Measurements from ENCODE around the gene NRL. TPM values are rescaled to one million over a fixed set of nuclear protein-coding genes. Genes with fewer than 3 reads are reported as not detected.

NRL gene
- polyA plus RNA-seq, 1 donor, result 1.6 TPM

DNA sequence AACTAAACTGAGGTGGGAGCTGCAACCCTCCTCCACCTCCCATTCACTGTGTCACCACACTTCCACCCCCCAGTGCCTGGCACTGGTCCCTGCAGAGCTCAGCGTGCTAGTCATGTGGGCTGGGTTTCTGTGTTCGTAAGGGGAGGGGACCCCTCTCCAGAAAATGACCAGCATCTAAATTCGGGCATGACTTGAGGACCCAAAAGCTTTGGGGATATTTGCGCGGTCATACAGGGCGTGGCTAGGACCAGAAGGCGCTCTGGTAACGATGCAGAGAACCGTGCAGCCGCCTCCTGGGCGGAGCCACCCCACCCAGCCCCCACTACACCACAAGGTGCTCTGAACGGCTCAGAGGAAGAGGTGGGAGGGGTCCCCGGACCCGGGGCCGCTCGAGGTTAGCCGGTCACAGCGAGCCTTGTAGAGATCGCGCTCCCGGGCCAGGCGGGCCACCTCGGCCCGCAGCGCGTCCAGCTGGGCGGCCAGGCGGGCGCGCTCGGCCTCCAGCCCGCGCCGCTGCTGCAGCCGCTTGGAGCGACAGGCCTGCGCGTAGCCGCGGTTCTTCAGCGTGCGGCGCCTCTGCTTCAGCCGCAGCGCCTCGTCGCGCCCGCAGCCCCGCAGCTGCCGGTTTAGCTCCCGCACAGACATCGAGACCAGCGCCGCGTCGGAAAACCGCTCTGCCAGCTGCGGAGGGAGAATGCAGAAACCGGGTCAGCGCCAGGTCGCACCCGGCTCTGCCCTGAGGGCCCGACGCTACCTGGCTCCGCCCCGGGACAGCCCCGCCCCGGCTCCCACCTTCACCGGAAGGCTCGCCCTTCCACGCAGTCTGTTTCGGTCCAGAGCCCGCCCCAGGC, 33.6 kb downstream of the NRL start:
- no peaks in the 10 kb centered on the region for H3K36me3 ChIP-seq (ENCODE audit: control insufficient read depth, insufficient read depth, low read length)
- H3K27ac ChIP-seq (ENCODE audit: low read length), result peak overlapping the region; percentile 34
- peak; percentile 68 to 87 for DNase-seq
- no CpG with 5 or more reads among the region's 74 CpGs for WGBS (ENCODE audit: insufficient coverage, low lambda C conversion rate)
- peaks cover 8% of the 10 kb centered on the region for H3K27me3 ChIP-seq (ENCODE audit: control insufficient read depth, insufficient read depth, low read length)
- peak overlapping the region; percentile 52 for H3K4me3 ChIP-seq (ENCODE audit: low read length)
- peaks cover 14% of the 10 kb centered on the region for H3K4me1 ChIP-seq (ENCODE audit: control insufficient read depth, insufficient read depth, low read length)
- H3K9me3 ChIP-seq (ENCODE audit: control insufficient read depth, low read depth, low read length), result no peaks in the 10 kb centered on the region

DNA sequence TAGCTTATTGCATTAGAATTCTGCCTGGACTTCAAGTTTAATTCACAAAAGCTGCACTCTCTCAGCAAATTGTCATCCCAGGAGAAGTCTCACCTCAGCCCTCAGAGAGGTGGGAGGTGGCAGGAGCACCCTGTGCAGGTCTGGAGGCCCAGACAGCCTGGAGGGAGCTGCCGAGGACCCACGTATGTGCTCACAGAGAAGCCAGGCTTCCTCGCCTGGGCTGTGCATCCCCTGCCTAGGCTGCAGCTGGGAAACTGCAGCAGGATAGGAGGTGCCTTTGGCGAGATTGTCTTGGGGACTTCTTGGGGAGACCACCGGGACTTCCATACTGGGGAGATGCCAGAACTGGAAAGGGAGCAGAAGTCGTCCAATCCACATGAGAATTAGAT, 34.6 kb downstream of the NRL start:
- Histone ChIP-seq H3K4me1 (ENCODE audit: control insufficient read depth, insufficient read depth, low read length) (peaks cover 20% of the 10 kb centered on the region), H3K27me3 (ENCODE audit: control insufficient read depth, insufficient read depth, low read length) (peaks cover 8% of the 10 kb centered on the region), H3K36me3 (ENCODE audit: control insufficient read depth, insufficient read depth, low read length) (no peaks in the 10 kb centered on the region), H3K27ac (ENCODE audit: low read length) (no peak overlapping the region), H3K9me3 (ENCODE audit: control insufficient read depth, low read depth, low read length) (no peaks in the 10 kb centered on the region), H3K4me3 (ENCODE audit: low read length) (no peak overlapping the region)
- no CpG with 5 or more reads among the region's 6 CpGs for WGBS (ENCODE audit: insufficient coverage, low lambda C conversion rate)
- no peak for DNase-seq

DNA sequence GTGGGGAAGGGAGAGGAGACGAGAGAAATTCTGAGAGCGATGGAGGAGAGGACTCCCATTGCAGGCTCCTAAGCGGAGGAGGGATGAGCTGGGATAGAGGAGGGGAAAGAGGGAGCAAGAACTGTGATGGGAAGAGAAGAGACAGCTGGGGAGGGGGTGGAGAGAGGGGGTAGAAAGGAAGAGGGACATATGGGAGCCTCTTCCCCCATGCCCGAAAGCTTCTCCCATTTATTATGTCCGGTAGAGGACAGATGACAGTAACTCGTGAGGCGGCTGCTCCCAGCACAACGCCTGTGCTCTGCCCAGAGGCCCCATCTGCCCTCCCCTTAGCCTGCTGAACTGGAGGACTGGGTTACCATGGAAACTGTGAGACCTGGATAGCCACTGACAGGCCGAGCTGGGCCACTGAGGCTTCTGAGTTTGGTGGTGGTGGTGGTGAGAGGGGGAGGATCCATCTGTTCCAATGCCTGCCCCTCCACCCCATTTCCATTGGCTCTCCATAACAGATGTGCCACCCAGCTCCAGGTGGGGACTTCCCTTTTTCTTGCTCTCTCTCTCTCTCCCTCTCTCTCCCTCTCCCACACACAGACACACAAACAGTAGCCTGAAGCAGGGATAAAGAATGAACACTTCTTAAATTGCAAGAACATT, 35.1 kb downstream of the NRL start:
- Histone ChIP-seq H3K9me3 (ENCODE audit: control insufficient read depth, low read depth, low read length) (no peaks in the 10 kb centered on the region), H3K27ac (ENCODE audit: low read length) (no peak overlapping the region), H3K4me3 (ENCODE audit: low read length) (no peak overlapping the region), H3K36me3 (ENCODE audit: control insufficient read depth, insufficient read depth, low read length) (no peaks in the 10 kb centered on the region), H3K27me3 (ENCODE audit: control insufficient read depth, insufficient read depth, low read length) (peaks cover 8% of the 10 kb centered on the region), H3K4me1 (ENCODE audit: control insufficient read depth, insufficient read depth, low read length) (peaks cover 25% of the 10 kb centered on the region)
- DNase-seq, result no peak
- no CpG with 5 or more reads among the region's 9 CpGs for WGBS (ENCODE audit: insufficient coverage, low lambda C conversion rate)

DNA sequence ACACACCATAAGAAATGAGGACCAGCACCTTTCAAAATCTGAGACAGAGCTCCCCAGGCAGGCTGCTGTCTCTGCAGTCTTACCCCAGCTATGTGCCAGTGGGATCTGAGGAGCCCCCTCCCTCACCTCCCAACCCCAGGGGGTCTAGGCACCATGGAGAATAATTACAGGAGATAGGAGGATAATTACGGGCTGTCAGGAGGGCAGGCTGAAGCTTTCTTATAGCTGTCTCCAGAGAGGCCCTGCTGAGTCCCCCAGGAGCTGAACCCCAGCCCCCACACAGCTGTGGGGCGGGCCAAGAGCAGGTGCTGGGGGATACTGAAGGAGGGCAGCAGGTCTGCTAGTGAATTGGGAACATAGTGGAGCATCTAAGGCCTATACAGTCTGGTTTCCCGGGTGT, 36.6 kb downstream of the NRL start:
- Histone ChIP-seq H3K27ac (ENCODE audit: low read length) (no peak overlapping the region), H3K4me1 (ENCODE audit: control insufficient read depth, insufficient read depth, low read length) (peaks cover 39% of the 10 kb centered on the region), H3K9me3 (ENCODE audit: control insufficient read depth, low read depth, low read length) (no peaks in the 10 kb centered on the region), H3K36me3 (ENCODE audit: control insufficient read depth, insufficient read depth, low read length) (no peaks in the 10 kb centered on the region), H3K4me3 (ENCODE audit: low read length) (no peak overlapping the region), H3K27me3 (ENCODE audit: control insufficient read depth, insufficient read depth, low read length) (peaks cover 8% of the 10 kb centered on the region)
- DNase-seq, result no peak
- WGBS (ENCODE audit: insufficient coverage, low lambda C conversion rate), result no CpG with 5 or more reads among the region's 3 CpGs

DNA sequence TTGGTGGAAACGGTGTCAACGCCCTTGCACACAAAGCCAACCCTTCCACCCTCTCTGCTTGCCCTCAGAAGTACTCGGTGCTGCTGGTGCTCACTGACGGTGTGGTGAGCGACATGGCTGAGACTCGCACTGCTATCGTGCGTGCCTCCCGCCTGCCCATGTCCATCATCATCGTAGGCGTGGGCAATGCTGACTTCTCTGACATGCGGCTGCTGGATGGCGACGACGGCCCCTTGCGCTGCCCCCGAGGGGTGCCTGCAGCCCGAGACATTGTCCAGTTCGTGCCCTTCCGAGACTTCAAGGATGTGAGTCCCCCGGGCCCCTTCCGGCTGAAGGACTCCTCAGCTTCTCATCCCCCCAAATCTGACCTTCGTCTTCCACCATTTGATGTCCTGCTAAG, 37.7 kb downstream of the NRL start:
- WGBS (ENCODE audit: insufficient coverage, low lambda C conversion rate), result no CpG with 5 or more reads among the region's 23 CpGs
- no peak for DNase-seq
- Histone ChIP-seq H3K36me3 (ENCODE audit: control insufficient read depth, insufficient read depth, low read length) (no peaks in the 10 kb centered on the region), H3K27me3 (ENCODE audit: control insufficient read depth, insufficient read depth, low read length) (peaks cover 8% of the 10 kb centered on the region), H3K4me1 (ENCODE audit: control insufficient read depth, insufficient read depth, low read length) (peaks cover 43% of the 10 kb centered on the region), H3K9me3 (ENCODE audit: control insufficient read depth, low read depth, low read length) (no peaks in the 10 kb centered on the region), H3K4me3 (ENCODE audit: low read length) (no peak overlapping the region), H3K27ac (ENCODE audit: low read length) (no peak overlapping the region)

GRCh38 chr14:24076302-24076601, 38.5 kb downstream of the NRL start:
- Histone ChIP-seq H3K27ac (ENCODE audit: low read length) (no peak overlapping the region), H3K27me3 (ENCODE audit: control insufficient read depth, insufficient read depth, low read length) (peaks cover 2% of the 10 kb centered on the region), H3K9me3 (ENCODE audit: control insufficient read depth, low read depth, low read length) (no peaks in the 10 kb centered on the region), H3K4me1 (ENCODE audit: control insufficient read depth, insufficient read depth, low read length) (peaks cover 38% of the 10 kb centered on the region), H3K36me3 (ENCODE audit: control insufficient read depth, insufficient read depth, low read length) (no peaks in the 10 kb centered on the region), H3K4me3 (ENCODE audit: low read length) (no peak overlapping the region)
- WGBS (ENCODE audit: insufficient coverage, low lambda C conversion rate), result no CpG with 5 or more reads among the region's 10 CpGs
- no peak for DNase-seq

DNA sequence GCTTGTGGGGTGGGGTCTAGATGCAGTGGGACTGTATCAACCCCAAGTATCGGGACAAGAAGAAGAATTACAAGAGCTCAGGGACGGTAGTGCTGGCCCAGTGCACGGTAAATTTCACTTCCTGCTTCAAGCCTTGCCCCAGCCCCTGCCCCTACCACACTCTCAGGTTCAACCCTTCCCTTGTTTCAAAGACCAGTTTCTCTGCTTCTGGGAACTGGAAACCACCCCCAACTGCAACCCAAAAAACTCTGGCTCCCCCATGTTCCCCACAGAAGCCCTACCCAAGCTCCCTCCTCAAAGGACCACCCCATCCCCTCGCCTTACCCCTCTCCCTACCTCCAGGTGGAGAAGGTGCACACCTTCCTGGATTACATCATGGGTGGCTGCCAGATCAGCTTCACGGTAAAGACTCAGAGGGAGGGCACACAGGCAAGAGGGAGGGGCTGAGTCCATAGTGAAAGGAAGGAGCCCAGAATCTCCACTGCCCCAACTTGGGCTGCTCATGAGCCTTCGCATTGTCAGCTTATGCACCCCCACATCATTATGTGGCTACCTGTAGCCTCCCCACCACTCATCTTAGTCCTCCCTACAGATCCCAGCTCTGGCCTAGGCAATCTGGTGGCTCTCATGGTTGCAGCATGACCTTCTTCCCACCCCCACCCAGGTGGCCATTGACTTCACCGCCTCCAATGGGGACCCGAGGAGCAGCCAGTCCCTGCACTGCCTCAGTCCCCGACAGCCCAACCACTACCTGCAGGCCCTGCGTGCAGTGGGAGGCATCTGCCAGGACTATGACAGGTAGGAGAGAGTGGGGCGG, 39.1 kb downstream of the NRL start:
- Histone ChIP-seq H3K9me3 (ENCODE audit: control insufficient read depth, low read depth, low read length) (no peaks in the 10 kb centered on the region), H3K27ac (ENCODE audit: low read length) (peak overlapping the region; percentile 66), H3K27me3 (ENCODE audit: control insufficient read depth, insufficient read depth, low read length) (peaks cover 2% of the 10 kb centered on the region), H3K4me3 (ENCODE audit: low read length) (no peak overlapping the region), H3K4me1 (ENCODE audit: control insufficient read depth, insufficient read depth, low read length) (peaks cover 36% of the 10 kb centered on the region), H3K36me3 (ENCODE audit: control insufficient read depth, insufficient read depth, low read length) (no peaks in the 10 kb centered on the region)
- peak in 1 of 2 donors; percentile 64 for DNase-seq
- no CpG with 5 or more reads among the region's 11 CpGs for WGBS (ENCODE audit: insufficient coverage, low lambda C conversion rate)

DNA sequence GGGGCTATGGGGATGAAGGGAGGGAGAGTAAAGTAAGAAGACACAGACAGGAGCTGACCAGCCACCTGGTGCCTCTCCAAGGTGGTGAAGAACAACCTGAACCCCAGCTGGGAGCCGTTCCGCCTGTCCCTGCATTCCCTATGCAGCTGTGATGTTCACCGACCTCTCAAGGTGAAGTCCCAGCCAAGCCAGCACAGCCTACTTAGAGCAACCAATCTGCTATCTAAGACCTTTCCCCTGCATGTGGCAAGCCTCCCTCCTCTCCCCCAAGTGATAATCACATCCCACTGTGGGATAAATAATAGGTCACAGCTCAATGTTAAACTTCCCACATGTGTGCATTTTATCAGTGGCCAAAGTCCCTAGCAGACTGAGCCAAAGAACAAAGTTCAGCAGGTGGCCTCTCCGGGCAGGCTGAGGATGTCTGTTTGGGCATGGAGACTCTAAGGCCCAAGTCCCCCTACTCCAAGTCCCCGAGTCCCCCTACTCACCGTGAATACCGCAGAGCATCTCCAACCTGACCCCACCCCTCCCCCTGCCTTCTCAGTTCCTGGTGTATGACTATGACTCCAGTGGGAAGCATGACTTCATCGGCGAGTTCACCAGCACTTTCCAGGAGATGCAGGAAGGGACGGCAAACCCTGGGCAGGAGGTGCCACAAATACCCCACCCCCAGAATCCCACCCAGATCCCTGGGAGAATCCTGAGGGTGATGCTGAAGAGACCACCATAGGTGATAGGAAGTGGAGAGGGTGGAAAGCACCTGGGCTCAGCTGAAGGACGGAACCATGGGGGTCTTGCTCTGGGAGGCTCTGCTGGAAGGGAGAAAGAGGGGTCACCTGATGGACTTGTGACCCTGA, 39.9 kb downstream of the NRL start:
- peaks cover 32% of the 10 kb centered on the region for H3K4me1 ChIP-seq (ENCODE audit: control insufficient read depth, insufficient read depth, low read length)
- H3K27me3 ChIP-seq (ENCODE audit: control insufficient read depth, insufficient read depth, low read length), result peaks cover 2% of the 10 kb centered on the region
- peak overlapping the region; percentile 66 for H3K27ac ChIP-seq (ENCODE audit: low read length)
- H3K4me3 ChIP-seq (ENCODE audit: low read length), result no peak overlapping the region
- DNase-seq, result peak; percentile 65 to 88
- no peaks in the 10 kb centered on the region for H3K36me3 ChIP-seq (ENCODE audit: control insufficient read depth, insufficient read depth, low read length)
- WGBS (ENCODE audit: insufficient coverage, low lambda C conversion rate), result no CpG with 5 or more reads among the region's 11 CpGs
- no peaks in the 10 kb centered on the region for H3K9me3 ChIP-seq (ENCODE audit: control insufficient read depth, low read depth, low read length)

GRCh38 chr14:24072881-24073877, 41.6 kb downstream of the NRL start:
- peaks cover 32% of the 10 kb centered on the region for H3K4me1 ChIP-seq (ENCODE audit: control insufficient read depth, insufficient read depth, low read length)
- DNase-seq, result no peak
- H3K36me3 ChIP-seq (ENCODE audit: control insufficient read depth, insufficient read depth, low read length), result no peaks in the 10 kb centered on the region
- WGBS (ENCODE audit: insufficient coverage, low lambda C conversion rate), result no CpG with 5 or more reads among the region's 26 CpGs
- H3K9me3 ChIP-seq (ENCODE audit: control insufficient read depth, low read depth, low read length), result no peaks in the 10 kb centered on the region
- no peak overlapping the region for H3K27ac ChIP-seq (ENCODE audit: low read length)
- H3K4me3 ChIP-seq (ENCODE audit: low read length), result no peak overlapping the region
- H3K27me3 ChIP-seq (ENCODE audit: control insufficient read depth, insufficient read depth, low read length), result no peaks in the 10 kb centered on the region
